Adrenal gland (tissue), 5 donors: Measurements from ENCODE around the gene DBX2.

Source experiments
- CTCF ChIP-seq, 6 experiments: fragments of 450-650 bp in 4 of 6; fragments of 200-600 bp in 2 of 6; sonication (generic) in 1 of 6; IDR thresholded peaks; 1 replicate in 5 of 6; 2 replicates in 1 of 6; pipeline versions ENCODE4 v1.5.1 to v1.8.0; 2016 to 2021; ENCODE audit warnings: antibody characterized with exemption in 6 of 6, mild to moderate bottlenecking in 2 of 6, moderate library complexity in 1 of 6
- POLR2A ChIP-seq, 2 donors: fragments of 450-650 bp; IDR thresholded peaks; one replicate each; pipeline ENCODE4 v1.6.1; 2017; ENCODE audit warnings: antibody characterized with exemption in 2 of 2, mild to moderate bottlenecking in 2 of 2, moderate library complexity in 1 of 2
- donor health status: DM: no; HTN: no; CAD: no.

DNA sequence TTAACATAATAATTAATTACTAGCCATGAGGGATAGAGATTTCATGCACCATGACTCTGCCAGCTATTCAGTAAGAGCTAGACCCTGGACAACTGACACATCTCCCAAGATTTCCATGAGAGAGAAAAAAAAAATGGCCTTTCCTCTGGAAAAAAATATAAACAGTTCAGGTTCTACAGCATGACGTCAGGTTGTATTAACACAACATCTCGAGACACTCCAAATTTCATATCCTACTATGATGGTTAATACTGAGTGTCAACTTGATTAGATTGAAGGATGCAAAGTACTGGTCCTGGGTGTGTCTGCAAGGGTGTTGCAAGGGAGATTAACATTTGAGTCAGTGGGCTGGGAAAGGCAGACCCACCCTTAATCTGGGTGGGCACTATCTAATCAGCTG is 11.1 kb downstream of the DBX2 start:
- TF ChIP-seq CTCF (IDR thresholded peaks at IDR 0.05): no peak
- TF ChIP-seq POLR2A (IDR thresholded peaks at IDR 0.05): no peak
